SH-SY5Y (cell line): ENCODE data around the gene PSD2.

Source experiments
- GATA2 ChIP-seq: IDR thresholded peaks from 2 replicates; pipeline ENCODE4 v1.6.1; 2011; ENCODE audit warnings: mild to moderate bottlenecking, low read depth, low read length
- GATA3 ChIP-seq: IDR thresholded peaks from 2 replicates; pipeline ENCODE4 v1.6.1; 2011; ENCODE audit warnings: low read depth, mild to moderate bottlenecking, low read length, moderate library complexity

GRCh38 chr5:139850423-139851016, 54.9 kb downstream of the PSD2 start:
- TF ChIP-seq GATA2 (no peak), GATA3 (no peak)
